Measurements from ENCODE around the gene TNFSF9.
A peak's percentile ranks its signal among the peaks of the same experiment; 100 is the strongest.

The TNFSF9 gene

GRCh38 chr19:6516018-6516658 lies 14.7 kb upstream of the TNFSF9 start:
- Histone ChIP-seq H2AFZ (ENCODE audit: low read depth, low read length) (peak overlapping the region; percentile 69), H3K9me3 (ENCODE audit: low read length) (no peaks in the 10 kb centered on the region), H3K36me3 (ENCODE audit: insufficient read depth, low read length) (no peaks in the 10 kb centered on the region), H3K4me1 (ENCODE audit: insufficient read depth, low read length) (peaks cover 2% of the 10 kb centered on the region), H3K27me3 (ENCODE audit: insufficient read depth, low read length) (no peaks in the 10 kb centered on the region), H3K4me3 (ENCODE audit: low read length) (peak overlapping the region; percentile 47)

DNA sequence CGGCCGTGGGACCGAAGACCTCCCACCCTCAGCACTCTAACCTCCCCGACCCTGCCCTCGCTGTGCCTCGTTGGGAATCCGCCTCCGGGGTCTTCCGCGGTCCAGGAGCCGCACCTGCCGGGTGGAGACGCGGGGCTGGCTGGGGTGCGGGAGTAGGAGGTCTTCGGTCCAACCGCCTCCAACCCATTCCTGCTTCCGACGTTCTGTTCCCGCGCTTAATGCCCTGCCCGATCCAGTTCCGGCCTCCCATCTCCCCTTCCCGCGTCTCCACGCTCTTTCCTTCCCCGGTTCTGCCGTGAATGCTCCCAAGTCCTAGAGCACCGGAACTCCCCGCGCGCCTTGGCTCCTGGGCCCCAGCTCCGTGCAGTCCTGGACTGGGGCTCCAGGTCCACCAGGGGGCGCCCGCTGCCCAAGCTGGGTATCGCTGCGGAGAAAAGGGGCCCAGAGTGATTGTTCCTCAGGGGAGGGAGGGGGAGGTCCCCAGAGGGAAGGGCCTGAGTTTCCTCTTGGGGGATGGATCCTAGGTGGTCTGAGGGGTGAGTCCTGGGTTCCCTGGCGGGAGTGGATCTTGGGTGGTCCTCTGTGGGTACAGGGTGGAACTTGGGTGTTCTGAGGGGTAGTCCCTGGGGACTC lies 14.1 kb upstream of the TNFSF9 start:
- Histone ChIP-seq H3K27me3 (ENCODE audit: insufficient read depth, low read length) (no peaks in the 10 kb centered on the region), H3K4me3 (ENCODE audit: low read length) (peak overlapping the region; percentile 47), H3K9me3 (ENCODE audit: low read length) (no peaks in the 10 kb centered on the region), H3K36me3 (ENCODE audit: insufficient read depth, low read length) (no peaks in the 10 kb centered on the region), H2AFZ (ENCODE audit: low read depth, low read length) (peak overlapping the region; percentile 69), H3K4me1 (ENCODE audit: insufficient read depth, low read length) (peaks cover 2% of the 10 kb centered on the region)

GRCh38 chr19:6518145-6518911 lies 12.5 kb upstream of the TNFSF9 start:
- Histone ChIP-seq H3K4me3 (ENCODE audit: low read length) (no peak overlapping the region), H2AFZ (ENCODE audit: low read depth, low read length) (no peak overlapping the region), H3K4me1 (ENCODE audit: insufficient read depth, low read length) (peaks cover 2% of the 10 kb centered on the region), H3K9me3 (ENCODE audit: low read length) (no peaks in the 10 kb centered on the region), H3K36me3 (ENCODE audit: insufficient read depth, low read length) (no peaks in the 10 kb centered on the region), H3K27me3 (ENCODE audit: insufficient read depth, low read length) (no peaks in the 10 kb centered on the region)

DNA sequence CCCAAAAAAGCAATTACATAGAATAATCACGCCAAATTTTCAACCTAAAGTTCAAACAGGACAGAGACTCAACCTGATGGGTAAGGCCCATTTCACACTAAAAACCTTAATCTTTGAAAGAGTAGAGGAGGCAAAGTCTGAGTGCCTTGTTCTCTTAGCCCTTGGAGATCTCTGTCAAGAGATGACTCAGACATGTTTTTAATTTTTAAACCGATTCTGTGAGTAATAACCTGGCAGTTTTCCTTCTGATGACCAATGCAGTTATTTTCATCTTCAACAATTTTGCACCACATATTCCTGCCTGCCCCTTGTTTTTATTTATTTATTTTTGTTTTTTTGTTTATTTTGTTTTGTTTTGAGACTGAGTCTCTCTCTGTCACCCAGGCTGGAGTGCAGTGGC lies 11.5 kb upstream of the TNFSF9 start:
- peaks cover 2% of the 10 kb centered on the region for H3K4me1 ChIP-seq (ENCODE audit: insufficient read depth, low read length)
- H2AFZ ChIP-seq (ENCODE audit: low read depth, low read length), result no peak overlapping the region
- no peaks in the 10 kb centered on the region for H3K27me3 ChIP-seq (ENCODE audit: insufficient read depth, low read length)
- no peaks in the 10 kb centered on the region for H3K36me3 ChIP-seq (ENCODE audit: insufficient read depth, low read length)
- no peak overlapping the region for H3K4me3 ChIP-seq (ENCODE audit: low read length)
- no peaks in the 10 kb centered on the region for H3K9me3 ChIP-seq (ENCODE audit: low read length)

- H3K36me3 ChIP-seq (ENCODE audit: insufficient read depth, low read length), result no peaks in the 10 kb centered on the region
- H3K4me1 ChIP-seq (ENCODE audit: insufficient read depth, low read length), result no peaks in the 10 kb centered on the region
- no peak overlapping the region for H3K4me3 ChIP-seq (ENCODE audit: low read length)
- no peak overlapping the region for H2AFZ ChIP-seq (ENCODE audit: low read depth, low read length)
- no peaks in the 10 kb centered on the region for H3K9me3 ChIP-seq (ENCODE audit: low read length)
- no peaks in the 10 kb centered on the region for H3K27me3 ChIP-seq (ENCODE audit: insufficient read depth, low read length)
Measured at GRCh38 chr19:6521718-6522646, 8.8 kb upstream of the TNFSF9 start.

DNA sequence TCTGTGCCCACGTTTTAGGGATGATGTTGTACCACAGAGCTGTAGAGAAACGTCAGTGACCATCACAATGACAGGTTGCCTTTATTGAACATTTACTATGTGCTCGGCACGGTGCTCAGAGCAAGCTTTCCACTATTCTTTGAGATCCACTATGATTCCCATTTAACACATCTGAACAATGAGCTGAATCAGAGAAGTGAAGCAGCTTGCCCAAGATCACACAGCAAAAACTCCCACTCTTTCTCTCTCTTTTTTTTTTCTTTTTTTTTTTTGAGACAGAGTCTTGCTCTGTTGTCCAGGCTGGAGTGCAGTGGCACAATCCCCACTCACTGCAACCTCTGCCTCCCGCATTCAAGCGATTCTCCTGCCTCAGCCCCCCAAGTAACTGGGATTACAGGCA lies 8.1 kb upstream of the TNFSF9 start:
- H2AFZ ChIP-seq (ENCODE audit: low read depth, low read length), result no peak overlapping the region
- H3K9me3 ChIP-seq (ENCODE audit: low read length), result no peaks in the 10 kb centered on the region
- no peaks in the 10 kb centered on the region for H3K4me1 ChIP-seq (ENCODE audit: insufficient read depth, low read length)
- H3K27me3 ChIP-seq (ENCODE audit: insufficient read depth, low read length), result no peaks in the 10 kb centered on the region
- no peak overlapping the region for H3K4me3 ChIP-seq (ENCODE audit: low read length)
- H3K36me3 ChIP-seq (ENCODE audit: insufficient read depth, low read length), result no peaks in the 10 kb centered on the region

DNA sequence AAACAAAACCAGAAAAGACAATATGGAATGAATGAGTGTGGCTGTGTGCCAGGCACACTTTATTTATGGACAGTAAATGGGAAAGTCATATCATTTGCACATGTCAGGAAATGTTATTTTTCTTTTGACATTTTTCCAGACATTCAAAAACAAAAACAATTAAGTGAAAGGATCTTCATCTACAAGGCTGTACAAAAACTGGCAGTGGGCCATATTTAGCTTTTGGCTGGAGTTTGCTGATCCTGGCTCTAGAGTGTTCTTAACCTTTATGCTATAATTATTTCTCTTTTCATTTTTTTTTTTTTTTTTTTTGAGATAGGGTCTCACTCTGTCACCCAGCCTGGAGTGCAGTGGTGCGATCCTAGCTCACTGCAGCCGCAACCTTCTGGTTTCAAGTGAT lies 6.5 kb upstream of the TNFSF9 start:
- Histone ChIP-seq H2AFZ (ENCODE audit: low read depth, low read length) (no peak overlapping the region), H3K36me3 (ENCODE audit: insufficient read depth, low read length) (no peaks in the 10 kb centered on the region), H3K9me3 (ENCODE audit: low read length) (no peaks in the 10 kb centered on the region), H3K4me3 (ENCODE audit: low read length) (no peak overlapping the region), H3K4me1 (ENCODE audit: insufficient read depth, low read length) (no peaks in the 10 kb centered on the region), H3K27me3 (ENCODE audit: insufficient read depth, low read length) (no peaks in the 10 kb centered on the region)

DNA sequence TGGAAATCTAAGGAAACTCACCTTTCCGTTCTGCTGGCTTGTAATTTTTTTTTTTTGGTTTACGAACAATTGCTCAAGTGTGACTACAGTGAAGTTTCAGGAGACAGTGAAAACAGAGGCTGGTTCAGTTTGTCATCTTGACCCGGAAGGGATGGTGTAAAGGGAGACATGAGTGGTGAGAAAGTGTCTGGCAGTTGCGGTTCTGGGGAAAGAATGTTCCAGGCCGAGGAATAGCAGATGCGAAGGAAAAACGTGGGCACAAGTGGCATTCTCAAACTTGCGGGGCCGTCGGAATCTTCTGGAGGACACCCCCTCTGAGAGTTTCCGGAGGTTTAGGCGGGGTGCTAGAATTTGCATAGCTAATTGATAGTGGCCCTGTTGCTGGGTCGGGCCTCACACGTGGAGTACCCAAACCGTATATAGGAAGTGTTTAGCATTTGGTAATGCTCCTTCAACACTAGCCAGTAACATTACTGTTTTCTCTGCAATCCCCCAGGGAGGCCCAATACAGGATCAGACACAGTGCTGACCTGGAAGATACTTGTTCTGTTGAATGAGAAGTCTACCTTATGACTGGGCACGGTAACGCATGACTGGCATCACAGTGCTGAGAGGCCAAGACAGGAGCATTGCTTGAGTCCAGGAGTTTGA lies 2.8 kb upstream of the TNFSF9 start:
- peaks cover 9% of the 10 kb centered on the region for H3K4me1 ChIP-seq (ENCODE audit: insufficient read depth, low read length)
- no peaks in the 10 kb centered on the region for H3K9me3 ChIP-seq (ENCODE audit: low read length)
- no peak overlapping the region for H3K4me3 ChIP-seq (ENCODE audit: low read length)
- no peak overlapping the region for H2AFZ ChIP-seq (ENCODE audit: low read depth, low read length)
- no peaks in the 10 kb centered on the region for H3K36me3 ChIP-seq (ENCODE audit: insufficient read depth, low read length)
- H3K27me3 ChIP-seq (ENCODE audit: insufficient read depth, low read length), result peaks cover 22% of the 10 kb centered on the region

DNA sequence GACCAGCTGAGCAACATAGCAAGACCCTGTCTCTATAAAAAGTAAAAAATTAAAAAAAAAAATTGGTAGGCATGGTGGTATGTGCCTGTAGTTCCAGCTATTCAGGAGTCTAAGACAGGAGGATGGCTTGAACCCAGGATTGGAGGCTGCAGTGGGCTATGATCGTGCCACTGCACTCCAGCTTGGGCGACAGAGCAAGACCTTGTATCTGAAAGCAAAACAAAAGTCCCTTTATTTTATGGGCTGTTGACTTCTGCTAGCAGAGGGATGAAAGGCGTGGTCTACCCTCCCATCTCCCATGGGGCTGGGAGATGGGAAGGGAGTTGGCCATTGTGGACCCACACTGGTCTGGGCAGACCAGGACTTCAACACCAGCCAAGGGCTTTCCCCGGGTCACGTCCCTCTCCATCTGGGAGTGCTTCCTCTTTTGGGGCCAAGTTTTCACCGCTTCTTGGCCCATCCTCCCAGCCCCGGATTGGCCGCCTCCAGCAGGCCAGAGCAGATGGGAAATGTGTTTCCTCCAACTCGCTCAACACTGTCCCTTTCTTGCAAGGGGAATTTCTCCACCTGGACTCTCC lies 2.2 kb upstream of the TNFSF9 start:
- peaks cover 22% of the 10 kb centered on the region for H3K27me3 ChIP-seq (ENCODE audit: insufficient read depth, low read length)
- H3K4me3 ChIP-seq (ENCODE audit: low read length), result no peak overlapping the region
- no peaks in the 10 kb centered on the region for H3K36me3 ChIP-seq (ENCODE audit: insufficient read depth, low read length)
- H3K4me1 ChIP-seq (ENCODE audit: insufficient read depth, low read length), result peaks cover 9% of the 10 kb centered on the region
- no peaks in the 10 kb centered on the region for H3K9me3 ChIP-seq (ENCODE audit: low read length)
- no peak overlapping the region for H2AFZ ChIP-seq (ENCODE audit: low read depth, low read length)

- H2AFZ ChIP-seq (ENCODE audit: low read depth, low read length), result no peak overlapping the region
- H3K4me1 ChIP-seq (ENCODE audit: insufficient read depth, low read length), result peaks cover 9% of the 10 kb centered on the region
- no peaks in the 10 kb centered on the region for H3K36me3 ChIP-seq (ENCODE audit: insufficient read depth, low read length)
- no peak overlapping the region for H3K4me3 ChIP-seq (ENCODE audit: low read length)
- H3K9me3 ChIP-seq (ENCODE audit: low read length), result no peaks in the 10 kb centered on the region
- H3K27me3 ChIP-seq (ENCODE audit: insufficient read depth, low read length), result peaks cover 22% of the 10 kb centered on the region
Measured at GRCh38 chr19:6529351-6529750, 1.5 kb upstream of the TNFSF9 start.

GRCh38 chr19:6529937-6530385 lies 865 bp upstream of the TNFSF9 start:
- Histone ChIP-seq H3K4me1 (ENCODE audit: insufficient read depth, low read length) (peaks cover 9% of the 10 kb centered on the region), H3K4me3 (ENCODE audit: low read length) (no peak overlapping the region), H3K27me3 (ENCODE audit: insufficient read depth, low read length) (peaks cover 22% of the 10 kb centered on the region), H3K36me3 (ENCODE audit: insufficient read depth, low read length) (no peaks in the 10 kb centered on the region), H3K9me3 (ENCODE audit: low read length) (no peaks in the 10 kb centered on the region), H2AFZ (ENCODE audit: low read depth, low read length) (no peak overlapping the region)
